Panc1 (cell line): Measurements from ENCODE around the gene ARHGAP45. TPM values are rescaled to one million over a fixed set of nuclear protein-coding genes. Genes with fewer than 3 reads are reported as not detected.

Experiments
- ATAC-seq: fragments of 200-7000 bp; cut with Tn5 transposase; 2 replicates; pipeline ENCODE4 v1.9.1; 2020; ENCODE audit warnings: mild to moderate bottlenecking, moderate library complexity
- BruUV-seq: library from RNA; stranded (reverse); fragments of 400-500 nt; replicated peaks from 2 replicates; lab custom pipeline; 2021; lab: Mats Ljungman, UMichigan
- CTCF ChIA-PET: fragments of 300-600 bp; sonication (Branson Sonifier 250); formaldehyde crosslinking; loops from one replicate; lab custom pipeline; 2022; ENCODE audit warnings: antibody characterized with exemption; lab: Charles Lee
- POLR2A ChIA-PET: fragments of 300-600 bp; sonication (Branson Sonifier 250); formaldehyde crosslinking; loops from one replicate; lab custom pipeline; 2022; ENCODE audit warnings: antibody characterized with exemption; lab: Charles Lee
- DNase-seq: peaks from one replicate; pipeline ENCODE4 v3.0.0-alpha.2; 2010; ENCODE audit warnings: low read depth, low spot score
- H3K27ac ChIP-seq: 2 replicates; pipeline ENCODE4 v1.5.1; 2011; ENCODE audit warnings: mild to moderate bottlenecking, low read length, inconsistent platforms
- H3K27me3 ChIP-seq: fragments of 200-500 bp; sonication (Bioruptor generic); 2 replicates; pipeline ENCODE4 v1.6.0; 2014; ENCODE audit warnings: low read length, inconsistent platforms; ENCODE audit not compliant: control insufficient read depth, insufficient read depth
- H3K36me3 ChIP-seq: fragments of 200-500 bp; sonication (Bioruptor generic); 2 replicates; pipeline ENCODE4 v1.5.1; 2014; ENCODE audit warnings: inconsistent platforms, mild to moderate bottlenecking, low read length, moderate library complexity; ENCODE audit not compliant: control insufficient read depth, insufficient read depth
- H3K4me1 ChIP-seq: 2 replicates; pipeline ENCODE4 v1.5.1; 2011; ENCODE audit warnings: inconsistent platforms, mild to moderate bottlenecking, low read length, moderate library complexity; ENCODE audit not compliant: control insufficient read depth, insufficient read depth
- H3K4me3 ChIP-seq, 2 experiments: 2 replicates each; pipeline ENCODE4 v1.5.1; 2011 to 2012; ENCODE audit warnings: low read depth in 2 of 2, low read length in 2 of 2, mild to moderate bottlenecking in 2 of 2, inconsistent platforms in 1 of 2, moderate library complexity in 1 of 2
- H3K9me3 ChIP-seq: fragments of 200-500 bp; sonication (Bioruptor generic); 2 replicates; pipeline ENCODE4 v1.5.1; 2014; ENCODE audit warnings: low read depth, mild to moderate bottlenecking, inconsistent platforms, low read length, moderate library complexity; ENCODE audit not compliant: control insufficient read depth, insufficient read depth
- POLR2AphosphoS5 ChIP-seq: IDR thresholded peaks from 2 replicates; pipeline ENCODE4 v1.6.1; 2012; ENCODE audit warnings: mild to moderate bottlenecking, low read depth, low read length, moderate library complexity
- SIN3A ChIP-seq: IDR thresholded peaks from 2 replicates; pipeline ENCODE4 v1.6.1; 2012; ENCODE audit warnings: low read depth, mild to moderate bottlenecking, low read length, moderate library complexity, borderline replicate concordance; ENCODE audit not compliant: insufficient read depth
- TCF7L2 ChIP-seq: IDR thresholded peaks from 2 replicates; pipeline ENCODE4 v1.6.1; 2011; ENCODE audit warnings: mild to moderate bottlenecking, low read depth, low read length, inconsistent platforms
- in situ Hi-C: cut with HindIII; loops from 2 replicates; pipeline ENCODE4 v1.10.0; 2016; ENCODE audit warnings: low sequenced_read_pairs, low pct_unique_long_range_greater_than_20kb
- intact Hi-C: fragments of 100-400 bp; cut with micrococcal nuclease; formaldehyde crosslinking; loops from one replicate; pipeline ENCODE4 v1.10.0; 2022; ENCODE audit not compliant: unreplicated experiment
- total RNA-seq: library from RNA; stranded (reverse); gene quantifications from one replicate; pipeline ENCODE4 v1.2.1, GENCODE V29; 2021; ENCODE audit not compliant: unreplicated experiment
- TF ChIP-seq, protein P1 (sequence below), 2 experiments: IDR thresholded peaks; 2 replicates each; pipeline ENCODE4 v1.6.1; 2011 to 2012; ENCODE audit warnings: low read depth in 2 of 2, control low read depth in 1 of 2, low read length in 1 of 2, mild to moderate bottlenecking in 1 of 2, moderate library complexity in 1 of 2; ENCODE audit not compliant: insufficient read depth in 1 of 2
- TF ChIP-seq, protein P2 (sequence below): fragments of 450-650 bp; IDR thresholded peaks from 2 replicates; pipeline ENCODE4 v1.5.1; 2017; ENCODE audit warnings: mild to moderate bottlenecking

The ARHGAP45 gene
- total RNA-seq, 1 experiment from 2014 or later: 27.8 TPM

- intact Hi-C loops (no loop called here), in situ Hi-C loops (no loop called here)
- CTCF ChIA-PET: no interaction called here
- H3K27me3 ChIP-seq: no peaks in the 10 kb centered on the region
- H3K4me3 ChIP-seq: no peak overlapping the region
- peaks cover 2% of the 10 kb centered on the region; the same call in 1 of the 2 replicates for H3K4me1 ChIP-seq
- no peaks in the 10 kb centered on the region for H3K9me3 ChIP-seq
- H3K36me3 ChIP-seq: peaks cover 3% of the 10 kb centered on the region
- POLR2A ChIA-PET: interaction anchor here (0.5 kb wide), 1 partner anchor 25 kb away, joined by 5 read pairs; no protein-coding TSS in a partner anchor
- ATAC-seq (no peak), DNase-seq (no peak)
- no peak for TF ChIP-seq TCF7L2
- TF ChIP-seq, protein P1, sequence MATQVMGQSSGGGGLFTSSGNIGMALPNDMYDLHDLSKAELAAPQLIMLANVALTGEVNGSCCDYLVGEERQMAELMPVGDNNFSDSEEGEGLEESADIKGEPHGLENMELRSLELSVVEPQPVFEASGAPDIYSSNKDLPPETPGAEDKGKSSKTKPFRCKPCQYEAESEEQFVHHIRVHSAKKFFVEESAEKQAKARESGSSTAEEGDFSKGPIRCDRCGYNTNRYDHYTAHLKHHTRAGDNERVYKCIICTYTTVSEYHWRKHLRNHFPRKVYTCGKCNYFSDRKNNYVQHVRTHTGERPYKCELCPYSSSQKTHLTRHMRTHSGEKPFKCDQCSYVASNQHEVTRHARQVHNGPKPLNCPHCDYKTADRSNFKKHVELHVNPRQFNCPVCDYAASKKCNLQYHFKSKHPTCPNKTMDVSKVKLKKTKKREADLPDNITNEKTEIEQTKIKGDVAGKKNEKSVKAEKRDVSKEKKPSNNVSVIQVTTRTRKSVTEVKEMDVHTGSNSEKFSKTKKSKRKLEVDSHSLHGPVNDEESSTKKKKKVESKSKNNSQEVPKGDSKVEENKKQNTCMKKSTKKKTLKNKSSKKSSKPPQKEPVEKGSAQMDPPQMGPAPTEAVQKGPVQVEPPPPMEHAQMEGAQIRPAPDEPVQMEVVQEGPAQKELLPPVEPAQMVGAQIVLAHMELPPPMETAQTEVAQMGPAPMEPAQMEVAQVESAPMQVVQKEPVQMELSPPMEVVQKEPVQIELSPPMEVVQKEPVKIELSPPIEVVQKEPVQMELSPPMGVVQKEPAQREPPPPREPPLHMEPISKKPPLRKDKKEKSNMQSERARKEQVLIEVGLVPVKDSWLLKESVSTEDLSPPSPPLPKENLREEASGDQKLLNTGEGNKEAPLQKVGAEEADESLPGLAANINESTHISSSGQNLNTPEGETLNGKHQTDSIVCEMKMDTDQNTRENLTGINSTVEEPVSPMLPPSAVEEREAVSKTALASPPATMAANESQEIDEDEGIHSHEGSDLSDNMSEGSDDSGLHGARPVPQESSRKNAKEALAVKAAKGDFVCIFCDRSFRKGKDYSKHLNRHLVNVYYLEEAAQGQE (IDR thresholded peaks at IDR 0.05; ENCODE audit: insufficient read depth in 1 of 2, low read depth in 2 of 2, low read length in 1 of 2): no peak
- no peak for TF ChIP-seq POLR2AphosphoS5
- TF ChIP-seq, protein P2, sequence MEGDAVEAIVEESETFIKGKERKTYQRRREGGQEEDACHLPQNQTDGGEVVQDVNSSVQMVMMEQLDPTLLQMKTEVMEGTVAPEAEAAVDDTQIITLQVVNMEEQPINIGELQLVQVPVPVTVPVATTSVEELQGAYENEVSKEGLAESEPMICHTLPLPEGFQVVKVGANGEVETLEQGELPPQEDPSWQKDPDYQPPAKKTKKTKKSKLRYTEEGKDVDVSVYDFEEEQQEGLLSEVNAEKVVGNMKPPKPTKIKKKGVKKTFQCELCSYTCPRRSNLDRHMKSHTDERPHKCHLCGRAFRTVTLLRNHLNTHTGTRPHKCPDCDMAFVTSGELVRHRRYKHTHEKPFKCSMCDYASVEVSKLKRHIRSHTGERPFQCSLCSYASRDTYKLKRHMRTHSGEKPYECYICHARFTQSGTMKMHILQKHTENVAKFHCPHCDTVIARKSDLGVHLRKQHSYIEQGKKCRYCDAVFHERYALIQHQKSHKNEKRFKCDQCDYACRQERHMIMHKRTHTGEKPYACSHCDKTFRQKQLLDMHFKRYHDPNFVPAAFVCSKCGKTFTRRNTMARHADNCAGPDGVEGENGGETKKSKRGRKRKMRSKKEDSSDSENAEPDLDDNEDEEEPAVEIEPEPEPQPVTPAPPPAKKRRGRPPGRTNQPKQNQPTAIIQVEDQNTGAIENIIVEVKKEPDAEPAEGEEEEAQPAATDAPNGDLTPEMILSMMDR: no peak
- TF ChIP-seq SIN3A: no peak
- H3K27ac ChIP-seq: no peak overlapping the region
- BruUV-seq: no TSS peak
Observed at GRCh38 chr19:1125601-1126467, 58.9 kb downstream of the ARHGAP45 start.

DNA sequence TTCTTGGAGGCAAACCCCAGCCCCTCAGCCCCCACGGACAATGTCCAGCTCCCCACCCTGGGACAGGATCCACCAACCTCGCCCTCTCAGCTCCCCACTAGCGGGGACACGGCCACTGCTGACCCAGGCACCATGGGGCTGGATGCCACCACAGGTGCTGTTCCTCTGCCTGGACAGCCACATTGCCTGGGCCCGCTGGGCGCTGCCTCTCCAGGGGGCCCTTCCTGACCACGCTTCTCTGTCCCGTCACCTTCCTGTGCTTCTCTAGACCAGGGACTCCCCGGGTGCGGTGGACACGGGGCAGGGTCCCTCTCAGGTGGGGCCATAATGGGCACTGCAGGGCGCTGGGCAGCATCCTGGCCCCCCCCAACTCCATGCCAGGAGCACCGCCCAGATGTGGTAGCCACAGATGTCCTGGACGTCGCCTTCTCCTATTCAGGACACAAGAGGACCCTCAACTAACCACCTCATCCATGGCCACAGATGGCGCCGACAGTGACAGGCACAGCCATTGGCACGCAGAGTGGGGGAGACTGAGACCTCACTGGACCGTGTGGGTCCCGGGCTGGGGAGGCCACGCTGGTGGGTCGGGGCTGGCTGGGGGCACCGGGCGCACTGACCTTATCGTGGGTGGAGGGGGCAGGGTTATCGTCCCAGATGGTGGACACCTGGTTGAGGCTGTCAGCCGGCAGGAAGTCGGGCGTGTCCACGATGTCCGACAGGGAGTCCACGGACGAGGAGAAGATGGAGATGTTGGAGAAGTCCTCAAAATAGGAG is 60.2 kb downstream of the ARHGAP45 start:
- no peaks in the 10 kb centered on the region for H3K27me3 ChIP-seq
- in situ Hi-C loops (no loop called here), intact Hi-C loops (no loop called here)
- ChIA-PET CTCF (no interaction called here), POLR2A (no interaction called here)
- no peaks in the 10 kb centered on the region; the same call in none of the 2 replicates for H3K36me3 ChIP-seq
- ATAC-seq (no peak), DNase-seq (no peak)
- H3K4me3 ChIP-seq: no peak overlapping the region
- no peaks in the 10 kb centered on the region for H3K9me3 ChIP-seq
- no peak overlapping the region for H3K27ac ChIP-seq
- peaks cover 16% of the 10 kb centered on the region for H3K4me1 ChIP-seq
- BruUV-seq: no TSS peak
- no peak for TF ChIP-seq TCF7L2
- TF ChIP-seq, protein P2: no peak
- TF ChIP-seq POLR2AphosphoS5: no peak
- TF ChIP-seq, protein P1 (IDR thresholded peaks at IDR 0.05; ENCODE audit: insufficient read depth in 1 of 2, low read depth in 2 of 2, low read length in 1 of 2): no peak
- no peak for TF ChIP-seq SIN3A
